IMR-90 (cell line): Measurements from ENCODE around the gene CAPN5. TPM values are rescaled to one million over a fixed set of nuclear protein-coding genes. Genes with fewer than 3 reads are reported as not detected.

ENCODE experiments used
- ATAC-seq: fragments of 200-7000 bp; cut with Tn5 transposase; 2 replicates; pipeline ENCODE4 v1.9.1; 2020; ENCODE audit warnings: low read depth, mild to moderate bottlenecking, moderate library complexity
- BruUV-seq: library from RNA; stranded (reverse); fragments of 400-500 nt; replicated peaks from 2 replicates; lab custom pipeline; 2021; lab: Mats Ljungman, UMichigan
- CTCF ChIA-PET: fragments of 300-600 bp; formaldehyde crosslinking; extraction: SDS; loops from one replicate; lab custom pipeline; 2021; ENCODE audit warnings: antibody characterized with exemption; lab: Yijun Ruan, JAX
- POLR2A ChIA-PET: fragments of 300-600 bp; sonication (Branson Sonifier 250); formaldehyde crosslinking; loops from one replicate; lab custom pipeline; 2022; ENCODE audit warnings: antibody characterized with exemption; ENCODE audit not compliant: unreplicated experiment; lab: Charles Lee
- DNase-seq: peaks from one replicate; pipeline ENCODE4 v3.0.0; 2013
- H2AFZ ChIP-seq: replicated peaks from 2 replicates; pipeline ENCODE3; 2013; ENCODE audit warnings: low read length, mild to moderate bottlenecking; ENCODE audit not compliant: poor library complexity
- H2AK5ac ChIP-seq: 2 replicates; pipeline ENCODE4 v1.6.1; 2013; ENCODE audit warnings: low read depth, low read length, inconsistent platforms
- H2AK9ac ChIP-seq: replicated peaks from 2 replicates; pipeline ENCODE3; 2013; ENCODE audit warnings: mild to moderate bottlenecking, low read depth, low read length, moderate library complexity; ENCODE audit not compliant: poor library complexity
- H2BK120ac ChIP-seq: 2 replicates; pipeline ENCODE4 v1.6.1; 2013; ENCODE audit warnings: low read depth, low read length, inconsistent platforms
- H2BK15ac ChIP-seq: 3 replicates; pipeline ENCODE4 v1.6.1; 2013; ENCODE audit warnings: low read depth, low read length, inconsistent platforms
- H2BK20ac ChIP-seq: 2 replicates; pipeline ENCODE4 v1.6.1; 2013; ENCODE audit warnings: low read depth, mild to moderate bottlenecking, inconsistent platforms, low read length, moderate library complexity
- H2BK5ac ChIP-seq: 2 replicates; pipeline ENCODE4 v1.6.1; 2013; ENCODE audit warnings: mild to moderate bottlenecking, low read depth, low read length, inconsistent platforms; ENCODE audit not compliant: poor library complexity, severe bottlenecking
- H3K14ac ChIP-seq: replicated peaks from 2 replicates; pipeline ENCODE4 v1.6.1; 2013; ENCODE audit warnings: low read depth, low read length, inconsistent platforms
- H3K18ac ChIP-seq: 2 replicates; pipeline ENCODE4 v1.6.1; 2013; ENCODE audit warnings: low read depth, low read length, control low read depth
- H3K23ac ChIP-seq: 2 replicates; pipeline ENCODE4 v1.6.1; 2013; ENCODE audit warnings: low read depth, low read length, inconsistent platforms
- H3K27ac ChIP-seq: 2 replicates; pipeline ENCODE4 v1.5.1; 2013; ENCODE audit warnings: mild to moderate bottlenecking, control low read depth, low read length; ENCODE audit not compliant: insufficient read depth
- H3K27me3 ChIP-seq: 2 replicates; pipeline ENCODE4 v1.6.1; 2013; ENCODE audit warnings: low read length; ENCODE audit not compliant: control insufficient read depth, insufficient read depth
- H3K36me3 ChIP-seq: 2 replicates; pipeline ENCODE4 v1.6.1; 2013; ENCODE audit warnings: low read length, mixed read lengths; ENCODE audit not compliant: control insufficient read depth, insufficient read depth
- H3K4ac ChIP-seq: 2 replicates; pipeline ENCODE4 v1.6.1; 2013; ENCODE audit warnings: low read depth, low read length, inconsistent platforms
- H3K4me1 ChIP-seq: 2 replicates; pipeline ENCODE4 v1.6.1; 2013; ENCODE audit warnings: low read length, mixed read lengths; ENCODE audit not compliant: control insufficient read depth, insufficient read depth
- H3K4me2 ChIP-seq: 2 replicates; pipeline ENCODE4 v1.6.1; 2013; ENCODE audit warnings: low read depth, mild to moderate bottlenecking, control low read depth, low read length, moderate library complexity
- H3K4me3 ChIP-seq: 2 replicates; pipeline ENCODE4 v1.5.1; 2013; ENCODE audit warnings: low read depth, mild to moderate bottlenecking, control low read depth, low read length, moderate library complexity; ENCODE audit not compliant: insufficient read depth
- H3K56ac ChIP-seq: 2 replicates; pipeline ENCODE4 v1.6.1; 2013; ENCODE audit warnings: low read length, inconsistent platforms; ENCODE audit not compliant: insufficient read depth; ENCODE audit errors: extremely low read depth
- H3K79me1 ChIP-seq, 2 experiments: 2 replicates each; pipeline ENCODE4 v1.6.1; 2013; ENCODE audit warnings: low read length in 2 of 2, inconsistent platforms in 1 of 2, low read depth in 1 of 2
- H3K9ac ChIP-seq: 2 replicates; pipeline ENCODE4 v1.6.1; 2013; ENCODE audit warnings: low read depth, low read length, control low read depth
- H3K9me1 ChIP-seq: 2 replicates; pipeline ENCODE4 v1.6.1; 2013; ENCODE audit warnings: low read length, inconsistent platforms; ENCODE audit not compliant: insufficient read depth
- H3K9me3 ChIP-seq: 2 replicates; pipeline ENCODE4 v1.6.1; 2013; ENCODE audit warnings: low read length; ENCODE audit not compliant: control insufficient read depth, insufficient read depth
- H4K20me1 ChIP-seq: 2 replicates; pipeline ENCODE4 v1.6.1; 2013; ENCODE audit warnings: low read length, inconsistent platforms; ENCODE audit not compliant: insufficient read depth
- H4K5ac ChIP-seq: 2 replicates; pipeline ENCODE4 v1.6.1; 2013; ENCODE audit warnings: mild to moderate bottlenecking, low read depth, low read length, control low read depth
- H4K8ac ChIP-seq, 2 experiments: 2 replicates each; pipeline ENCODE4 v1.6.1; 2013; ENCODE audit warnings: low read depth in 2 of 2, low read length in 2 of 2, control low read depth in 1 of 2, inconsistent platforms in 1 of 2
- H4K91ac ChIP-seq: 2 replicates; pipeline ENCODE4 v1.6.1; 2013; ENCODE audit warnings: low read depth, low read length, inconsistent platforms; ENCODE audit not compliant: insufficient read depth
- CHD1 ChIP-seq: IDR thresholded peaks from 2 replicates; pipeline ENCODE4 v1.6.1; 2012; ENCODE audit warnings: low read depth, low read length, improper control_type of control experiment
- MAZ ChIP-seq: IDR thresholded peaks from 2 replicates; pipeline ENCODE4 v1.6.1; 2012; ENCODE audit warnings: low read depth, mild to moderate bottlenecking, low read length, improper control_type of control experiment, moderate library complexity, borderline replicate concordance
- POLR2A ChIP-seq: IDR thresholded peaks from 2 replicates; pipeline ENCODE4 v1.6.1; 2012; ENCODE audit warnings: mild to moderate bottlenecking, low read depth, low read length
- SMC3 ChIP-seq: fragments of 150-350 bp; IDR thresholded peaks from 2 replicates; pipeline ENCODE4 v1.6.1; 2016; ENCODE audit warnings: low read depth, mild to moderate bottlenecking, antibody characterized with exemption, low read length, moderate library complexity
- WGBS, 2 experiments: methylation state at CpG; one replicate each; pipeline versions ENCODE4 v1.1.5 to v1.1.7; 2013; ENCODE audit warnings: missing lambda C conversion rate in 2 of 2; ENCODE audit not compliant: insufficient read length in 1 of 2; ENCODE audit errors: extremely low coverage in 2 of 2; 5-methylcytosine and 5-hydroxymethylcytosine counted together
- dilution Hi-C: fragments of 300-500 bp; cut with HindIII; formaldehyde crosslinking; loops from one replicate; pipeline ENCODE4 v1.14.3; 2018; ENCODE audit warnings: low sequenced_read_pairs; ENCODE audit not compliant: unreplicated experiment
- in situ Hi-C: fragments of 300-500 bp; cut with MboI; formaldehyde crosslinking; loops from 3 replicates; pipeline ENCODE4 v1.14.3; 2019; ENCODE audit warnings: low sequenced_read_pairs, inconsistent platforms, mixed read lengths
- intact Hi-C: fragments of 100-400 bp; cut with micrococcal nuclease; formaldehyde crosslinking; loops from 2 replicates; pipeline ENCODE4 v1.10.0; 2022
- polyA plus RNA-seq, 3 experiments: library from polyadenylated mRNA; depleted of rRNA; stranded (reverse); fragments of >200 nt; gene quantifications; 2 replicates each; pipeline ENCODE4 v1.2.3, GENCODE V29; 2012; ENCODE audit warnings: low replicate concordance in 1 of 3
- total RNA-seq: library from RNA; depleted of rRNA; stranded (reverse); fragments of >200 nt; gene quantifications from 2 replicates; pipeline ENCODE4 v1.2.3, GENCODE V29; 2012
- TF ChIP-seq, protein P1 (sequence below): fragments of 150-350 bp; IDR thresholded peaks from 2 replicates; pipeline ENCODE4 v1.6.1; 2016; ENCODE audit warnings: low read depth, mild to moderate bottlenecking, low read length, moderate library complexity, borderline replicate concordance
- TF ChIP-seq, protein P2 (sequence below): conservative IDR thresholded peaks from 2 replicates; pipeline ENCODE4 v1.5.1; 2012; ENCODE audit warnings: mild to moderate bottlenecking, low read depth, low read length, improper control_type of control experiment

Gene CAPN5
- total and polyA plus RNA-seq, 2 of the 4 experiments (the other 2 are of a cell fraction), result 8.1 to 24.0 TPM

DNA sequence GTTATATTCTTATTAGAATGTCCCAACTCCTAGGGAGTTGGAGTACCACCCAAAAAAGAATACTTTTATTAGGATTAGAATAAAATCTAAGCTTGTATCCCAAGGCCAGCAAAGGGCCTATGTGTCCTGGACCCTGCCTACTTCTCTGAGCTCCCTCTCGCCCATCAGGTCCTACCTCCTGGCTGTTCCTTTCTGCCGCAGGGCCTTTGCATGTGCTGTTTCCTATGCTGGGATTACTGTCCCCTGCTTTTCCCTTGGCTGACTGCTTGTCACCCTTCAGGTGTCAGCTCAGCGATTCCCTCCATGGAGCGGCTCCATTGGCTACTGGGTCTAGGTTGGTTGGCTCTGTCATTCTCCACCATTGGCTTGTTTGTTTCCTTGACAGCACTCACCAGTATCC, 74.7 kb downstream of the CAPN5 start:
- H3K79me1 ChIP-seq, result no peaks in the 10 kb centered on the region
- no peak overlapping the region for H3K27ac ChIP-seq
- TF ChIP-seq POLR2A (no peak), SMC3 (no peak), MAZ (no peak), CHD1 (no peak)
- TF ChIP-seq, protein P1, sequence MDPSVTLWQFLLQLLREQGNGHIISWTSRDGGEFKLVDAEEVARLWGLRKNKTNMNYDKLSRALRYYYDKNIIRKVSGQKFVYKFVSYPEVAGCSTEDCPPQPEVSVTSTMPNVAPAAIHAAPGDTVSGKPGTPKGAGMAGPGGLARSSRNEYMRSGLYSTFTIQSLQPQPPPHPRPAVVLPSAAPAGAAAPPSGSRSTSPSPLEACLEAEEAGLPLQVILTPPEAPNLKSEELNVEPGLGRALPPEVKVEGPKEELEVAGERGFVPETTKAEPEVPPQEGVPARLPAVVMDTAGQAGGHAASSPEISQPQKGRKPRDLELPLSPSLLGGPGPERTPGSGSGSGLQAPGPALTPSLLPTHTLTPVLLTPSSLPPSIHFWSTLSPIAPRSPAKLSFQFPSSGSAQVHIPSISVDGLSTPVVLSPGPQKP, result no peak
- TF ChIP-seq, protein P2, sequence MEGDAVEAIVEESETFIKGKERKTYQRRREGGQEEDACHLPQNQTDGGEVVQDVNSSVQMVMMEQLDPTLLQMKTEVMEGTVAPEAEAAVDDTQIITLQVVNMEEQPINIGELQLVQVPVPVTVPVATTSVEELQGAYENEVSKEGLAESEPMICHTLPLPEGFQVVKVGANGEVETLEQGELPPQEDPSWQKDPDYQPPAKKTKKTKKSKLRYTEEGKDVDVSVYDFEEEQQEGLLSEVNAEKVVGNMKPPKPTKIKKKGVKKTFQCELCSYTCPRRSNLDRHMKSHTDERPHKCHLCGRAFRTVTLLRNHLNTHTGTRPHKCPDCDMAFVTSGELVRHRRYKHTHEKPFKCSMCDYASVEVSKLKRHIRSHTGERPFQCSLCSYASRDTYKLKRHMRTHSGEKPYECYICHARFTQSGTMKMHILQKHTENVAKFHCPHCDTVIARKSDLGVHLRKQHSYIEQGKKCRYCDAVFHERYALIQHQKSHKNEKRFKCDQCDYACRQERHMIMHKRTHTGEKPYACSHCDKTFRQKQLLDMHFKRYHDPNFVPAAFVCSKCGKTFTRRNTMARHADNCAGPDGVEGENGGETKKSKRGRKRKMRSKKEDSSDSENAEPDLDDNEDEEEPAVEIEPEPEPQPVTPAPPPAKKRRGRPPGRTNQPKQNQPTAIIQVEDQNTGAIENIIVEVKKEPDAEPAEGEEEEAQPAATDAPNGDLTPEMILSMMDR, result no peak
- no peak overlapping the region for H3K18ac ChIP-seq
- BruUV-seq, result no TSS peak
- H3K4ac ChIP-seq, result no peak overlapping the region
- ATAC-seq (no peak), DNase-seq (no peak)
- H4K5ac ChIP-seq, result no peak overlapping the region
- H2BK20ac ChIP-seq, result no peak overlapping the region
- H3K23ac ChIP-seq, result no peak overlapping the region
- H2AFZ ChIP-seq, result no peak overlapping the region
- H2AK9ac ChIP-seq, result no peak overlapping the region
- no peak overlapping the region for H2BK120ac ChIP-seq
- H3K4me2 ChIP-seq, result no peak overlapping the region
- 100% methylated on average over 2 of the region's 4 CpGs; no CpG with 5 or more reads in 1 of the 2 experiments for whole genome bisulfite sequencing, 2 experiments
- no peaks in the 10 kb centered on the region for H3K4me1 ChIP-seq
- in situ Hi-C loops (no loop called here), dilution Hi-C loops (no loop called here), intact Hi-C loops (no loop called here)
- H2BK5ac ChIP-seq, result no peak overlapping the region
- CTCF ChIA-PET, result no interaction called here
- H3K4me3 ChIP-seq, result no peak overlapping the region
- H3K9ac ChIP-seq, result no peak overlapping the region
- POLR2A ChIA-PET, result no interaction called here
- no peak overlapping the region for H3K14ac ChIP-seq
- peaks cover 22% of the 10 kb centered on the region for H3K27me3 ChIP-seq
- H3K56ac ChIP-seq, result no peak overlapping the region
- H3K9me3 ChIP-seq, result no peaks in the 10 kb centered on the region
- H4K8ac ChIP-seq, result no peak overlapping the region
- no peak overlapping the region for H2AK5ac ChIP-seq
- no peaks in the 10 kb centered on the region for H3K9me1 ChIP-seq
- no peaks in the 10 kb centered on the region for H3K36me3 ChIP-seq
- no peak overlapping the region for H4K91ac ChIP-seq
- H2BK15ac ChIP-seq, result no peak overlapping the region
- no peaks in the 10 kb centered on the region for H4K20me1 ChIP-seq
